ENCODE measurements around the gene ZNF423. TPM values are rescaled to one million over a fixed set of nuclear protein-coding genes. Genes with fewer than 3 reads are reported as not detected.

The ZNF423 gene
- total and polyA plus RNA-seq, 12 donors = 1.7 to 10.6 (median 5.5) TPM

GRCh38 chr16:49723310-49723709 is 132.6 kb downstream of the ZNF423 start:
- Histone ChIP-seq H3K36me3 (replicated peaks in 1 of 2) (no peaks in the 10 kb centered on the region), H3K4me3 (no peak overlapping the region), H3K4me1 (replicated peaks in 1 of 2) (no peaks in the 10 kb centered on the region), H3K27ac (no peak overlapping the region), H3K27me3 (no peaks in the 10 kb centered on the region), H3K9me3 (replicated peaks in 1 of 3) (no peaks in the 10 kb centered on the region)
- DNase-seq = no peak
- no peak for TF ChIP-seq POLR2A (IDR thresholded peaks at IDR 0.05)
- TF ChIP-seq, protein P1, sequence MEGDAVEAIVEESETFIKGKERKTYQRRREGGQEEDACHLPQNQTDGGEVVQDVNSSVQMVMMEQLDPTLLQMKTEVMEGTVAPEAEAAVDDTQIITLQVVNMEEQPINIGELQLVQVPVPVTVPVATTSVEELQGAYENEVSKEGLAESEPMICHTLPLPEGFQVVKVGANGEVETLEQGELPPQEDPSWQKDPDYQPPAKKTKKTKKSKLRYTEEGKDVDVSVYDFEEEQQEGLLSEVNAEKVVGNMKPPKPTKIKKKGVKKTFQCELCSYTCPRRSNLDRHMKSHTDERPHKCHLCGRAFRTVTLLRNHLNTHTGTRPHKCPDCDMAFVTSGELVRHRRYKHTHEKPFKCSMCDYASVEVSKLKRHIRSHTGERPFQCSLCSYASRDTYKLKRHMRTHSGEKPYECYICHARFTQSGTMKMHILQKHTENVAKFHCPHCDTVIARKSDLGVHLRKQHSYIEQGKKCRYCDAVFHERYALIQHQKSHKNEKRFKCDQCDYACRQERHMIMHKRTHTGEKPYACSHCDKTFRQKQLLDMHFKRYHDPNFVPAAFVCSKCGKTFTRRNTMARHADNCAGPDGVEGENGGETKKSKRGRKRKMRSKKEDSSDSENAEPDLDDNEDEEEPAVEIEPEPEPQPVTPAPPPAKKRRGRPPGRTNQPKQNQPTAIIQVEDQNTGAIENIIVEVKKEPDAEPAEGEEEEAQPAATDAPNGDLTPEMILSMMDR (IDR thresholded peaks at IDR 0.05) = no peak
- intact Hi-C loops (cut with DNase I) = no loop called here
- WGBS, 4 donors = 45 to 64% (median 60%) methylated on average over 1 of the region's 1 CpG

- H3K4me3 ChIP-seq = no peak overlapping the region
- no peak for DNase-seq
- no peaks in the 10 kb centered on the region for H3K4me1 ChIP-seq (replicated peaks in 1 of 2)
- TF ChIP-seq, protein P1 (IDR thresholded peaks at IDR 0.05) = no peak
- no peak for TF ChIP-seq POLR2A (IDR thresholded peaks at IDR 0.05)
- no peaks in the 10 kb centered on the region for H3K36me3 ChIP-seq (replicated peaks in 1 of 2)
- no peak overlapping the region for H3K27ac ChIP-seq
- H3K9me3 ChIP-seq (replicated peaks in 1 of 3) = no peaks in the 10 kb centered on the region
- no peaks in the 10 kb centered on the region for H3K27me3 ChIP-seq
- WGBS, 4 donors = 81 to 94% (median 91%) methylated on average over 3 of the region's 3 CpGs
- intact Hi-C loops (cut with DNase I) = no loop called here
Observed at GRCh38 chr16:49720225-49720624, 135.7 kb downstream of the ZNF423 start.

DNA sequence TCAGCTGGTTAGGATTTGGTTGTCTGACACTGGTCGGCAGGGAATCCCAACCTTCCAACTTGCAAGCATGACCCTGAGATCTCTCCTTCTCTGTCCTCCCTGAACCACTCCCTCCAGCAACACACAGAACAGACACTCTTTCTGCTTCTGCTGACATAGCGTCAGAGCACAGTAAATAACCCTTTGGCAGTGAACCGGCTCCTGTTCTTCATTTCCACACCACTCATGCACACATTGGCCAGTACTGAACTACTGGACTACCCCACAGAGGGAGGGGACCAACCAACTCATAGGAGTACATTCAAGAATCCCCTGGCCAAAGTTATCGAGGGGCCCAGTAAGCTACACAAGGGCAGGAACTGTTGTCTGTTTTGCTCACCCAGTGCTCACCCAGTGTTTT is 138.2 kb downstream of the ZNF423 start:
- Histone ChIP-seq H3K9me3 (replicated peaks in 1 of 3) (no peaks in the 10 kb centered on the region), H3K4me3 (no peak overlapping the region), H3K27ac (no peak overlapping the region), H3K36me3 (replicated peaks in 1 of 2) (no peaks in the 10 kb centered on the region), H3K4me1 (replicated peaks in 1 of 2) (no peaks in the 10 kb centered on the region), H3K27me3 (no peaks in the 10 kb centered on the region)
- WGBS, 4 donors = 86 to 90% (median 87%) methylated on average over 4 of the region's 4 CpGs
- intact Hi-C loops (cut with DNase I) = no loop called here
- no peak for TF ChIP-seq POLR2A (IDR thresholded peaks at IDR 0.05)
- TF ChIP-seq, protein P1 (IDR thresholded peaks at IDR 0.05) = no peak
- DNase-seq = no peak

DNA sequence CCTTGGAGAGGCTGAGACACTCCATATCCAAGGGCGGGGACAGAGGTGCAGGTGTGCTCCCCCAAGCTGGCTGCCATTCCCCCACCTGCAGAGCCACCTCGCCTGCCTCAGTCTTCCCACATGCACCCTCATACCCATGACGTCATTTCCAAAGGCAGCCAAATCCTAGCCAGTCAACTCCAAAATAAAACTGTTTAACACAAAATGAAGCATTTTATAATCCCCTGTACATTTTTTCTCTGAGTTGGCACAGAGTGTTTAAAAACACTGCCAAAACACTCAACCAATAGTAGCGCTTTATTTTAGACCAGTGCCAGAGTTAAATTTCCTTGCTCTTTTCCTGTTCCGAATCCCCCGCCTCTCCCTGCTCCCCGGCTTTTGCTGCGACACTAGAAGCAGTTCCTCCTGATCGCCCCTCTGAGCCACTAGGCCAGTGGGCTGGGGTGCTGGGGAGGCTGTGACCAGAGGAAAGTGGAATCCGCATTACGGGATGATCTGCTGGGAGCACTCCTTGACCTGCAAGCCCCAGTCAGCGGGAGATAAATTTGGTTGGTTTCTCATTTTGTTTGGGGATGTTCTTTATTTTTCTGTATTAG is 139.5 kb downstream of the ZNF423 start:
- Histone ChIP-seq H3K36me3 (replicated peaks in 1 of 2) (no peaks in the 10 kb centered on the region), H3K4me3 (no peak overlapping the region), H3K27ac (no peak overlapping the region), H3K27me3 (no peaks in the 10 kb centered on the region), H3K9me3 (replicated peaks in 1 of 3) (no peaks in the 10 kb centered on the region), H3K4me1 (replicated peaks in 1 of 2) (no peaks in the 10 kb centered on the region)
- DNase-seq = no peak
- intact Hi-C loops (cut with DNase I) = no loop called here
- TF ChIP-seq POLR2A (IDR thresholded peaks at IDR 0.05) = no peak
- TF ChIP-seq, protein P1 (IDR thresholded peaks at IDR 0.05) = no peak
- WGBS, 4 donors = 84 to 89% (median 87%) methylated on average over 12 of the region's 12 CpGs
